Measurements from ENCODE around the gene KCNJ5. TPM values are rescaled to one million over a fixed set of nuclear protein-coding genes. Genes with fewer than 3 reads are reported as not detected.

KCNJ5 gene
- total and polyA plus RNA-seq, 2 of the 4 experiments (the other 2 are of a cell fraction): 0.07 to 0.18 TPM

GRCh38 chr11:128929991-128930390, 38.8 kb downstream of the KCNJ5 start:
- intact Hi-C loops (cut with micrococcal nuclease): no loop called here
- H3K56ac ChIP-seq (ENCODE audit: extremely low read depth, insufficient read depth, low read length): no peak overlapping the region
- TF ChIP-seq MXI1 (IDR thresholded peaks at IDR 0.05; ENCODE audit: borderline replicate concordance, low read depth, low read length) (no peak), RCOR1 (IDR thresholded peaks at IDR 0.05; ENCODE audit: insufficient replicate concordance, low read length) (no peak), FOS (IDR thresholded peaks at IDR 0.05; ENCODE audit: low read depth, low read length) (no peak), NFE2L2 (IDR thresholded peaks at IDR 0.05; ENCODE audit: low read depth, low read length) (no peak), CTCF (conservative IDR thresholded peaks at IDR 0.05; ENCODE audit: low read depth, low read length) (no peak), CEBPB (IDR thresholded peaks at IDR 0.05; ENCODE audit: low read depth, low read length) (no peak), SMC3 (IDR thresholded peaks at IDR 0.05; ENCODE audit: low read depth, low read length) (no peak), RAD21 (IDR thresholded peaks at IDR 0.05; ENCODE audit: low read length) (no peak), POLR2A (IDR thresholded peaks at IDR 0.05; ENCODE audit: low read depth, low read length) (no peak), ELK1 (IDR thresholded peaks at IDR 0.05; ENCODE audit: borderline replicate concordance, low read depth, low read length) (no peak)
- H3K4me2 ChIP-seq (ENCODE audit: low read depth, low read length): no peak overlapping the region
- H3K4me3 ChIP-seq (ENCODE audit: insufficient read depth, low read depth, low read length): no peak overlapping the region
- H3K9me3 ChIP-seq (ENCODE audit: control insufficient read depth, insufficient read depth, low read length): no peaks in the 10 kb centered on the region
- H2AK5ac ChIP-seq (ENCODE audit: low read depth, low read length): no peak overlapping the region
- H3K18ac ChIP-seq (ENCODE audit: low read depth, low read length): no peak overlapping the region
- no peak overlapping the region for H3K27ac ChIP-seq (ENCODE audit: insufficient read depth, low read length)
- no peak overlapping the region for H2BK20ac ChIP-seq (ENCODE audit: low read depth, low read length)
- H2BK15ac ChIP-seq (ENCODE audit: low read depth, low read length): no peak overlapping the region
- BruUV-seq (replicated peaks): no TSS peak
- no peak overlapping the region for H2BK5ac ChIP-seq (ENCODE audit: low read depth, low read length, poor library complexity, severe bottlenecking)
- H3K79me1 ChIP-seq (ENCODE audit: low read depth in 1 of 2, low read length in 2 of 2): no peaks in the 10 kb centered on the region
- no peak overlapping the region for H4K91ac ChIP-seq (ENCODE audit: insufficient read depth, low read depth, low read length)
- DNase-seq (peak; percentile 73), ATAC-seq (ENCODE audit: low read depth) (peak; percentile 72)
- H4K5ac ChIP-seq (ENCODE audit: low read depth, low read length): no peak overlapping the region
- no peak overlapping the region for H3K9ac ChIP-seq (ENCODE audit: low read depth, low read length)
- H3K23ac ChIP-seq (ENCODE audit: low read depth, low read length): no peak overlapping the region
- peaks cover 3% of the 10 kb centered on the region; the same call in 1 of the 2 replicates for H3K4me1 ChIP-seq (ENCODE audit: control insufficient read depth, insufficient read depth, low read length)
- H3K4ac ChIP-seq (ENCODE audit: low read depth, low read length): no peak overlapping the region
- dilution Hi-C loops (cut with HindIII; ENCODE audit: low sequenced_read_pairs, unreplicated experiment): no loop called here
- H3K14ac ChIP-seq (replicated peaks; ENCODE audit: low read depth, low read length): no peak overlapping the region
- ChIA-PET CTCF (no interaction called here), POLR2A (ENCODE audit: unreplicated experiment) (no interaction called here)
- H2BK120ac ChIP-seq (ENCODE audit: low read depth, low read length): no peak overlapping the region
- H2AK9ac ChIP-seq (replicated peaks; ENCODE audit: low read depth, low read length, poor library complexity): no peak overlapping the region
- H3K27me3 ChIP-seq (ENCODE audit: control insufficient read depth, insufficient read depth, low read length): peaks cover 29% of the 10 kb centered on the region
- H4K20me1 ChIP-seq (ENCODE audit: insufficient read depth, low read length): no peaks in the 10 kb centered on the region
- in situ Hi-C loops (cut with MboI; ENCODE audit: low sequenced_read_pairs): no loop called here
- no peaks in the 10 kb centered on the region for H3K9me1 ChIP-seq (ENCODE audit: insufficient read depth, low read length)
- H3K36me3 ChIP-seq (ENCODE audit: control insufficient read depth, insufficient read depth, low read length): no peaks in the 10 kb centered on the region
- H2AFZ ChIP-seq (replicated peaks; ENCODE audit: low read length, poor library complexity): peak overlapping the region; percentile 40
- no peak overlapping the region for H4K8ac ChIP-seq (ENCODE audit: low read depth in 2 of 2, low read length in 2 of 2)
- WGBS, 2 experiments (ENCODE audit: extremely low coverage in 2 of 2, insufficient read length in 1 of 2): no CpG with 5 or more reads among the region's 12 CpGs
